ENCODE measurements around the gene MOB3C. TPM values are rescaled to one million over a fixed set of nuclear protein-coding genes. Genes with fewer than 3 reads are reported as not detected.
"Not testable (repeated sequence)": the region's sequence is repeated elsewhere in the genome, so short reads cannot be mapped to it uniquely, and the experiment has no call there.

MOB3C gene
- total RNA-seq, 3 donors from 2014 or later: 10.5 to 14.5 (median 14.1) TPM

- DNase-seq (ENCODE audit: low spot score in 2 of 2): no peak
- Histone ChIP-seq H3K4me1 (no peaks in the 10 kb centered on the region), H3K4me3 (no peak overlapping the region), H3K27ac (no peak overlapping the region), H3K9me3 (peaks cover 12 to 14% of the 10 kb centered on the region in 2 donors), H3K36me3 (no peaks in the 10 kb centered on the region), H3K27me3 (no peaks in the 10 kb centered on the region)
- intact Hi-C loops (cut with DNase I; ENCODE audit: low total_unique reads): no loop called here
- TF ChIP-seq CTCF (IDR thresholded peaks at IDR 0.05) (no peak), POLR2AphosphoS5 (IDR thresholded peaks at IDR 0.05) (no peak), POLR2A (IDR thresholded peaks at IDR 0.05) (no peak)
Measured at GRCh38 chr1:46652321-46653100, 35.9 kb upstream of the MOB3C start.

- H3K4me3 ChIP-seq; H3K4me1 ChIP-seq; H3K27ac ChIP-seq; H3K36me3 ChIP-seq; DNase-seq (ENCODE audit: low spot score in 2 of 2); H3K27me3 ChIP-seq; intact Hi-C loops (cut with DNase I; ENCODE audit: low total_unique reads): not testable (repeated sequence)
- H3K9me3 ChIP-seq: peaks cover 12 to 14% of the 10 kb centered on the region in 2 donors
Measured at GRCh38 chr1:46651152-46651551, 34.5 kb upstream of the MOB3C start.

- Histone ChIP-seq H3K9me3 (peaks cover 12 to 14% of the 10 kb centered on the region in 2 donors), H3K4me1 (no peaks in the 10 kb centered on the region), H3K27ac (no peak overlapping the region), H3K4me3 (no peak overlapping the region), H3K27me3 (no peaks in the 10 kb centered on the region), H3K36me3 (no peaks in the 10 kb centered on the region)
- TF ChIP-seq POLR2AphosphoS5 (IDR thresholded peaks at IDR 0.05): no peak
- no peak for TF ChIP-seq CTCF (IDR thresholded peaks at IDR 0.05)
- no peak for TF ChIP-seq POLR2A (IDR thresholded peaks at IDR 0.05)
- DNase-seq (ENCODE audit: low spot score in 2 of 2): no peak
- intact Hi-C loops (cut with DNase I; ENCODE audit: low total_unique reads): no loop called here
Measured at GRCh38 chr1:46650491-46650890, 33.9 kb upstream of the MOB3C start.

- no peak for DNase-seq (ENCODE audit: low spot score in 2 of 2)
- TF ChIP-seq CTCF (IDR thresholded peaks at IDR 0.05) (no peak), POLR2A (IDR thresholded peaks at IDR 0.05) (no peak), POLR2AphosphoS5 (IDR thresholded peaks at IDR 0.05) (no peak)
- H3K4me3 ChIP-seq: no peak overlapping the region
- H3K36me3 ChIP-seq: no peaks in the 10 kb centered on the region
- peaks cover 12 to 14% of the 10 kb centered on the region in 2 donors for H3K9me3 ChIP-seq
- H3K27me3 ChIP-seq: no peaks in the 10 kb centered on the region
- intact Hi-C loops (cut with DNase I; ENCODE audit: low total_unique reads): no loop called here
- no peak overlapping the region for H3K27ac ChIP-seq
- no peaks in the 10 kb centered on the region for H3K4me1 ChIP-seq
Measured at GRCh38 chr1:46649764-46650163, 33.2 kb upstream of the MOB3C start.

GRCh38 chr1:46647611-46648010, 31.0 kb upstream of the MOB3C start:
- Histone ChIP-seq H3K36me3 (no peaks in the 10 kb centered on the region), H3K4me3 (no peak overlapping the region), H3K4me1 (no peaks in the 10 kb centered on the region), H3K27me3 (no peaks in the 10 kb centered on the region), H3K27ac (no peak overlapping the region), H3K9me3 (peaks cover 12 to 14% of the 10 kb centered on the region in 2 donors)
- no peak for TF ChIP-seq POLR2AphosphoS5 (IDR thresholded peaks at IDR 0.05)
- TF ChIP-seq CTCF (IDR thresholded peaks at IDR 0.05): no peak
- TF ChIP-seq POLR2A (IDR thresholded peaks at IDR 0.05): no peak
- intact Hi-C loops (cut with DNase I; ENCODE audit: low total_unique reads): no loop called here
- no peak for DNase-seq (ENCODE audit: low spot score in 2 of 2)

All from breast epithelium (tissue), 4 donors.